Measurements from ENCODE around the gene PDE4D. TPM values are rescaled to one million over a fixed set of nuclear protein-coding genes. Genes with fewer than 3 reads are reported as not detected.

The PDE4D gene
- total RNA-seq, 1 experiment from 2014 or later: 3.3 TPM

- H3K27me3 Mint-ChIP-seq (ENCODE audit: low read depth): no peaks in the 10 kb centered on the region
- H3K4me1 Mint-ChIP-seq: peaks cover 15% of the 10 kb centered on the region
- no peak for DNase-seq (ENCODE audit: low spot score)
- TF ChIP-seq NFYB (CRISPR knock-in tag; conservative IDR thresholded peaks at IDR 0.05; ENCODE audit: low read depth): no peak
- TF ChIP-seq, protein P1, sequence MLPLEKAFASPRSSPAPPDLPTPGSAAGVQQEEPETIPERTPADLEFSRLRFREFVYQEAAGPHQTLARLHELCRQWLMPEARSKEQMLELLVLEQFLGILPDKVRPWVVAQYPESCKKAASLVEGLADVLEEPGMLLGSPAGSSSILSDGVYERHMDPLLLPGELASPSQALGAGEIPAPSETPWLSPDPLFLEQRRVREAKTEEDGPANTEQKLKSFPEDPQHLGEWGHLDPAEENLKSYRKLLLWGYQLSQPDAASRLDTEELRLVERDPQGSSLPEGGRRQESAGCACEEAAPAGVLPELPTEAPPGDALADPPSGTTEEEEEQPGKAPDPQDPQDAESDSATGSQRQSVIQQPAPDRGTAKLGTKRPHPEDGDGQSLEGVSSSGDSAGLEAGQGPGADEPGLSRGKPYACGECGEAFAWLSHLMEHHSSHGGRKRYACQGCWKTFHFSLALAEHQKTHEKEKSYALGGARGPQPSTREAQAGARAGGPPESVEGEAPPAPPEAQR (CRISPR knock-in tag; IDR thresholded peaks at IDR 0.05): no peak
- no peak for TF ChIP-seq USF2 (CRISPR knock-in tag; IDR thresholded peaks at IDR 0.05)
- TF ChIP-seq ZNF396 (CRISPR knock-in tag; IDR thresholded peaks at IDR 0.05; ENCODE audit: borderline replicate concordance): no peak
- TF ChIP-seq NR1H2 (CRISPR knock-in tag; IDR thresholded peaks at IDR 0.05): no peak
- TF ChIP-seq TEAD4 (CRISPR knock-in tag; IDR thresholded peaks at IDR 0.05): no peak
- TF ChIP-seq ATF1 (CRISPR knock-in tag; IDR thresholded peaks at IDR 0.05): no peak
- TF ChIP-seq ZNF232 (CRISPR knock-in tag; IDR thresholded peaks at IDR 0.05): no peak
- TF ChIP-seq CDX4 (CRISPR knock-in tag; IDR thresholded peaks at IDR 0.05; ENCODE audit: borderline replicate concordance): no peak
- TF ChIP-seq KAT7 (CRISPR knock-in tag; IDR thresholded peaks at IDR 0.05; ENCODE audit: borderline replicate concordance): no peak
- TF ChIP-seq, protein P2, sequence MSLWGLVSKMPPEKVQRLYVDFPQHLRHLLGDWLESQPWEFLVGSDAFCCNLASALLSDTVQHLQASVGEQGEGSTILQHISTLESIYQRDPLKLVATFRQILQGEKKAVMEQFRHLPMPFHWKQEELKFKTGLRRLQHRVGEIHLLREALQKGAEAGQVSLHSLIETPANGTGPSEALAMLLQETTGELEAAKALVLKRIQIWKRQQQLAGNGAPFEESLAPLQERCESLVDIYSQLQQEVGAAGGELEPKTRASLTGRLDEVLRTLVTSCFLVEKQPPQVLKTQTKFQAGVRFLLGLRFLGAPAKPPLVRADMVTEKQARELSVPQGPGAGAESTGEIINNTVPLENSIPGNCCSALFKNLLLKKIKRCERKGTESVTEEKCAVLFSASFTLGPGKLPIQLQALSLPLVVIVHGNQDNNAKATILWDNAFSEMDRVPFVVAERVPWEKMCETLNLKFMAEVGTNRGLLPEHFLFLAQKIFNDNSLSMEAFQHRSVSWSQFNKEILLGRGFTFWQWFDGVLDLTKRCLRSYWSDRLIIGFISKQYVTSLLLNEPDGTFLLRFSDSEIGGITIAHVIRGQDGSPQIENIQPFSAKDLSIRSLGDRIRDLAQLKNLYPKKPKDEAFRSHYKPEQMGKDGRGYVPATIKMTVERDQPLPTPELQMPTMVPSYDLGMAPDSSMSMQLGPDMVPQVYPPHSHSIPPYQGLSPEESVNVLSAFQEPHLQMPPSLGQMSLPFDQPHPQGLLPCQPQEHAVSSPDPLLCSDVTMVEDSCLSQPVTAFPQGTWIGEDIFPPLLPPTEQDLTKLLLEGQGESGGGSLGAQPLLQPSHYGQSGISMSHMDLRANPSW (CRISPR knock-in tag; conservative IDR thresholded peaks at IDR 0.05; ENCODE audit: low read depth): no peak
- TF ChIP-seq E2F4 (CRISPR knock-in tag; IDR thresholded peaks at IDR 0.05; ENCODE audit: borderline replicate concordance, low read depth): no peak
- TF ChIP-seq ESRRA (CRISPR knock-in tag; IDR thresholded peaks at IDR 0.05; ENCODE audit: borderline replicate concordance): no peak
- no peak for TF ChIP-seq E2F5 (CRISPR knock-in tag; IDR thresholded peaks at IDR 0.05)
- TF ChIP-seq, protein P3, sequence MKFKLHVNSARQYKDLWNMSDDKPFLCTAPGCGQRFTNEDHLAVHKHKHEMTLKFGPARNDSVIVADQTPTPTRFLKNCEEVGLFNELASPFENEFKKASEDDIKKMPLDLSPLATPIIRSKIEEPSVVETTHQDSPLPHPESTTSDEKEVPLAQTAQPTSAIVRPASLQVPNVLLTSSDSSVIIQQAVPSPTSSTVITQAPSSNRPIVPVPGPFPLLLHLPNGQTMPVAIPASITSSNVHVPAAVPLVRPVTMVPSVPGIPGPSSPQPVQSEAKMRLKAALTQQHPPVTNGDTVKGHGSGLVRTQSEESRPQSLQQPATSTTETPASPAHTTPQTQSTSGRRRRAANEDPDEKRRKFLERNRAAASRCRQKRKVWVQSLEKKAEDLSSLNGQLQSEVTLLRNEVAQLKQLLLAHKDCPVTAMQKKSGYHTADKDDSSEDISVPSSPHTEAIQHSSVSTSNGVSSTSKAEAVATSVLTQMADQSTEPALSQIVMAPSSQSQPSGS (CRISPR knock-in tag; IDR thresholded peaks at IDR 0.05; ENCODE audit: borderline replicate concordance, low read depth): no peak
- TF ChIP-seq ZNF671 (CRISPR knock-in tag; IDR thresholded peaks at IDR 0.05): no peak
- no peak for TF ChIP-seq ERG (CRISPR knock-in tag; IDR thresholded peaks at IDR 0.05)
- H3K9me3 Mint-ChIP-seq: no peaks in the 10 kb centered on the region
- no peak for ATAC-seq
- no peak overlapping the region for H3K27ac Mint-ChIP-seq
- POLR2A ChIA-PET: no interaction called here
- H3K4me3 Mint-ChIP-seq: no peak overlapping the region
- CTCF ChIA-PET: no interaction called here
- no peaks in the 10 kb centered on the region for H3K36me3 Mint-ChIP-seq
Measured at GRCh38 chr5:59489551-59489950, 404.0 kb downstream of the PDE4D start.
